Upper lobe of right lung (tissue), 1 donor: Measurements from ENCODE around the gene MRPL40. TPM values are rescaled to one million over a fixed set of nuclear protein-coding genes. Genes with fewer than 3 reads are reported as not detected.

ENCODE experiments used
- ATAC-seq: fragments of 200-7000 bp; cut with Tn5 transposase; one replicate; pipeline ENCODE4 v1.9.1; 2020; ENCODE audit warnings: mild to moderate bottlenecking, moderate library complexity
- DNase-seq: peaks from one replicate; pipeline ENCODE4 v3.0.0-alpha.2; 2020
- H3K27ac ChIP-seq: fragments of 200-600 bp; one replicate; pipeline ENCODE4 v1.8.0; 2022
- H3K27me3 ChIP-seq: fragments of 200-600 bp; one replicate; pipeline ENCODE4 v1.8.0; 2022; ENCODE audit warnings: mild to moderate bottlenecking
- H3K36me3 ChIP-seq: fragments of 200-600 bp; one replicate; pipeline ENCODE4 v1.8.0; 2022
- H3K4me1 ChIP-seq: fragments of 200-600 bp; one replicate; pipeline ENCODE4 v1.8.0; 2022
- H3K4me3 ChIP-seq: fragments of 200-600 bp; one replicate; pipeline ENCODE4 v1.8.0; 2022; ENCODE audit warnings: mild to moderate bottlenecking
- H3K9me3 ChIP-seq: fragments of 200-600 bp; one replicate; pipeline ENCODE4 v1.8.0; 2022
- intact Hi-C: fragments of 100-400 bp; cut with DNase I; formaldehyde crosslinking; loops from one replicate; pipeline ENCODE4 v1.11.0; 2022
- total RNA-seq: library from RNA; stranded (reverse); fragmentation: NEBNext Ultra II Directional; extraction: Animal tissue kit (Norgen Biotek cat#: 25700); gene quantifications from one replicate; pipeline ENCODE4 v1.2.1, GENCODE V29; 2021
- TF ChIP-seq, protein P1 (sequence below): fragments of 200-600 bp; IDR thresholded peaks from one replicate; pipeline ENCODE4 v1.8.0; 2022; ENCODE audit warnings: antibody characterized with exemption
- donor health status: DM: no; HTN: yes; CAD: no; lungs with severe emphysema.

MRPL40 gene
- total RNA-seq, 1 donor from 2014 or later: 20.5 TPM

DNA sequence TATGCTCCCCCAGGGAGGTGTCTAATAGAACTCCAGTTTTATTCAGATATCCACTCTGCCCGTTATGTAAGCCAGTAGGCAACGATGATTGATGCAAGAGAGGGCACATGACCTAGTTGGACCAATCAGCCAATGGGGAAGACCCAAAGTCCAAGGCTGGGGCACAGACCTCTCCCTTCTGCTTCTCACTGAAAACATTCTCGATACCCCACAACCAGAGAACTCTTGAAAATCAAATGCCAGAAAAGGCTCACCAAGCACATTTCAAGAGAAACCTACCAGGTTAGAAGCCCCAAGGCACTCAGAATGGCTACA, 8.2 kb upstream of the MRPL40 start:
- DNase-seq (no peak), ATAC-seq (peak; percentile 45)
- TF ChIP-seq, protein P1, sequence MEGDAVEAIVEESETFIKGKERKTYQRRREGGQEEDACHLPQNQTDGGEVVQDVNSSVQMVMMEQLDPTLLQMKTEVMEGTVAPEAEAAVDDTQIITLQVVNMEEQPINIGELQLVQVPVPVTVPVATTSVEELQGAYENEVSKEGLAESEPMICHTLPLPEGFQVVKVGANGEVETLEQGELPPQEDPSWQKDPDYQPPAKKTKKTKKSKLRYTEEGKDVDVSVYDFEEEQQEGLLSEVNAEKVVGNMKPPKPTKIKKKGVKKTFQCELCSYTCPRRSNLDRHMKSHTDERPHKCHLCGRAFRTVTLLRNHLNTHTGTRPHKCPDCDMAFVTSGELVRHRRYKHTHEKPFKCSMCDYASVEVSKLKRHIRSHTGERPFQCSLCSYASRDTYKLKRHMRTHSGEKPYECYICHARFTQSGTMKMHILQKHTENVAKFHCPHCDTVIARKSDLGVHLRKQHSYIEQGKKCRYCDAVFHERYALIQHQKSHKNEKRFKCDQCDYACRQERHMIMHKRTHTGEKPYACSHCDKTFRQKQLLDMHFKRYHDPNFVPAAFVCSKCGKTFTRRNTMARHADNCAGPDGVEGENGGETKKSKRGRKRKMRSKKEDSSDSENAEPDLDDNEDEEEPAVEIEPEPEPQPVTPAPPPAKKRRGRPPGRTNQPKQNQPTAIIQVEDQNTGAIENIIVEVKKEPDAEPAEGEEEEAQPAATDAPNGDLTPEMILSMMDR: no peak
- peaks cover 9% of the 10 kb centered on the region for H3K4me1 ChIP-seq
- intact Hi-C loops: no loop called here
- H3K27ac ChIP-seq: no peak overlapping the region
- H3K4me3 ChIP-seq: no peak overlapping the region
- no peaks in the 10 kb centered on the region for H3K9me3 ChIP-seq
- H3K36me3 ChIP-seq: no peaks in the 10 kb centered on the region
- no peaks in the 10 kb centered on the region for H3K27me3 ChIP-seq

DNA sequence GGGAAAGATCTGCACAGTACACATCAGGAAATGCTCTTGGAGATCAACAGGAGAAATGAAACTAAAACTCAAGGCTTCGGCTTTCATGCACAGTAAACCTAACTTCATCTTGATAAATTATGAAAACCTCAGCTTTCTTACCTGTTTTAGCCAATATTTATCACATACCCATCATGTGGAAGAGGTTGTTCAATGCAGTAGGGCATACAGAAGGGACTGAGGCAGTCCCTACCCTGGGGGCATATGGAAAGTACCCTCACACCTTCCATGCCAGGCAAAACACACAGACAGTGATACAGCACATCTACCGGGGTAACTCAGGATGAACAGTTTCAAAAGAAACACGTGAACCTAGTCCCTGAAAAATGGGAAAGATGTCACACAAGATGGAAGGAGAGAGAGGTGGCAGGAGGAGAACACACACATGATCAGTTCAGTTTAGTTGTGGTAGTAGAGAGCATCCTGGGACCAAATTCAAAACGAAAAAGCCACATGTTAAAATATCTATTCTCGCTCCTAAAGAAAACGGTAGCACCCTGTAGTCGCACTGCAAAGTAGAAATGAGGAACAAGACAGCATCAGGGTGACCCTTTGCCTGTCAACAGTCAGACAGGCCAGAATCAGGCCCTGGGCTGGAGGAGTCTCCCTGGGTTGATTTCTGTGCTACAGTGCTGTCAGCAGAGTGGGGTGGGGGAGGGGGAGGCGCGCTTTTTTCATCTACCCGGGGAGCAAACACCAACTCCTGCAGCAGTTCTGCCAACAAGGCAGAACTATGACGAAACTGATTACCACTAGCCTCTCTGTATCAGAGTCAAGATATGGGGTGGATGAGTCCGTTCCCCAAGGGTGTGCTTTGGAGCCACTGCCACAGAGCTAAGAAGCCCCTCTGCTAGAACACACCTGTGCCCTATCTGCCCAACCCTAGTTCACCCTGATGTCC, 2.1 kb upstream of the MRPL40 start:
- DNase-seq (peak; percentile 68), ATAC-seq (no peak)
- no peaks in the 10 kb centered on the region for H3K9me3 ChIP-seq
- H3K27ac ChIP-seq: peak overlapping the region; percentile 78
- peaks cover 32% of the 10 kb centered on the region for H3K4me1 ChIP-seq
- H3K27me3 ChIP-seq: no peaks in the 10 kb centered on the region
- peak overlapping the region; percentile 97 for H3K4me3 ChIP-seq
- intact Hi-C loops: no loop called here
- TF ChIP-seq, protein P1: no peak
- peaks cover 8% of the 10 kb centered on the region for H3K36me3 ChIP-seq

DNA sequence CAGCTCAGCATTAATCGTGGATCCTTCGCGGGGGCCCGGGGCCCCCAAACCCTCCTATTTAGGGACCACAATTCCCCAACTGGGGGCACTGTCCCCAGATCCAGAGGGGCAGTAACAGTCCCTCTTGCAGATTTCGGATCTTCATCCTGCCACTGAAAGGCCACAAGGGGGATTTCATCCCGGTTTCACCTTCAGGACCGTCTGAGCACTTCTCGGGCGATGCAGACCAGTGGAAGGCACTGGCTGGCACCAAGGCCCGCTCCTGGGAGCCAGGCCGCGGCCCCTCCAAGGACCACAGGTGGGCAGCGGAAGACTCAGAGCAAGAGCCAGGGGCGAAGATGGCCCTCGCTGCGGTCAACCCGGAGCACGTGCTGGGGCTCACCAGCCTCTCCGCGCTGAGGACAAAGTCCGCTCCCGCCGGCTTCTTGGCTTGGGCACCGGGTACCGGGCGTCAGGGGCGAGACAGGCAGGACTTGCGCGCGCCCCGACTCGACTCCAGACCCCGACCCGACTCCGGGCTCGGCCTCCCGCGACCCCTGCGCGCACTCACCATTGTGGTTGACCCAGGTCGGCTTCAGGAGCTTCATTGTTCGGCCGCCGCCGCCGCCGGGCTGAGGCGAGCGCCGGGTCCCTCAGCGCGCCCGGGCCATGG, 1.3 kb upstream of the MRPL40 start:
- Histone ChIP-seq H3K27ac (peak overlapping the region; percentile 78), H3K36me3 (peaks cover 16% of the 10 kb centered on the region), H3K4me3 (peak overlapping the region; percentile 97), H3K27me3 (no peaks in the 10 kb centered on the region), H3K4me1 (peaks cover 32% of the 10 kb centered on the region), H3K9me3 (no peaks in the 10 kb centered on the region)
- intact Hi-C loops: no loop called here
- TF ChIP-seq, protein P1: no peak
- no peak for ATAC-seq
- peak; percentile 70 for DNase-seq

DNA sequence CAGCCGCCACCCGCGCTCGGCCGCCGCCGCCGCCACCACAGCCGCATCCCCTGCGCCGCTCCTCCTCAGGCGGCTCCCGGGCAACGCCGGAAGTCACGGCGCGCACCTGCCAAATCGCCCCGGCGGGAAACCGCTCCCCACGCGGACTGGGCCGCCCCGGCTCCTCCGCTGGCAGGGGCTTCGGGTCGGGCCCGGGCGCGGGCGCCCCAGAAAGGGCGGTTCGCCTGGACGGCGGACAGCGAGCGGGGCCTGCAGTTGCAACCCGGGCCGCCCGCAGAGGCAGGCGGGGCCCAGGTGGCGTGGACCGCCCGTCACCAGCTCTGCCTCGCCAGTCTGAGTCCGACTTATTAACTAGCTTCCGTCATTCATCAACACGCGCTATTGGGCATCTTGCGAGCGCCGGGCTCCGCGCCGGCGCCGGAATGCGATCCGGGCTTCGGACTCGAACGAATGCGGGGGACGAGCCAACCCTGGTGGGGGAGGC, 654 bp upstream of the MRPL40 start, which contains the start of gene HIRA:
TSS of gene HIRA (minus strand) at position 85 of the 484 bp plus-strand sequence. CDS start 257 bp downstream, outside the sequence.
- no peaks in the 10 kb centered on the region for H3K27me3 ChIP-seq
- H3K36me3 ChIP-seq: peaks cover 23% of the 10 kb centered on the region
- ATAC-seq (peak; percentile 84), DNase-seq (peak; percentile 93)
- H3K4me1 ChIP-seq: peaks cover 32% of the 10 kb centered on the region
- H3K4me3 ChIP-seq: peak within 1 kb of the TSS; percentile 97
- intact Hi-C loops: no loop called here
- TF ChIP-seq, protein P1: no peak
- H3K27ac ChIP-seq: peak within 1 kb of the TSS; percentile 99
- H3K9me3 ChIP-seq: no peaks in the 10 kb centered on the region

DNA sequence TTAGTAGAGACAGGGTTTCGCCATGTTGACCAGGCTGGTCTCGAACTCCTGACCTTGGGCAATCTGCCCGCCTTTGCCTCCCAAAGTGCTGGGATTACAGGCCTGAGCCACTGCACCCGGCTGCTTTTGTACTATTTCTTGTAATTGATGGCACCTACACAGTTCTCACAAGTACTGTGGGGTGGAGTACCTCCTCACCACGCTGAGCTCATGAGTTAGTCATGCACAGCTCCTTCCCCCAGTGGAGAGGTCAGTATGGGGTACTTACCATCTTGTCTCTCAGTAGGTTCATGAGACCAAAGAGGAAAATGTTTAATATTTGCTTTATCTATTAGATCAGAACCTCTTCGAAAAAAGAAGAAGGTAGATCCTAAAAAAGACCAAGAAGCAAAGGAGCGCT, 2.1 kb downstream of the MRPL40 start:
- Histone ChIP-seq H3K9me3 (no peaks in the 10 kb centered on the region), H3K4me3 (no peak overlapping the region), H3K27me3 (no peaks in the 10 kb centered on the region), H3K36me3 (peaks cover 28% of the 10 kb centered on the region), H3K27ac (no peak overlapping the region), H3K4me1 (peaks cover 21% of the 10 kb centered on the region)
- TF ChIP-seq, protein P1: no peak
- ATAC-seq (no peak), DNase-seq (no peak)
- intact Hi-C loops: no loop called here
